SW 1271 (cell line): ENCODE data around the gene CORO1A.
"Not testable (repeated sequence)": the region's sequence is repeated elsewhere in the genome, so short reads cannot be mapped to it uniquely, and the experiment has no call there.

ENCODE experiments used
- DNase-seq, 2 experiments: peaks; one replicate each; lab custom pipeline; 2025; lab: John Stamatoyannopoulos, UW

The CORO1A gene

DNA sequence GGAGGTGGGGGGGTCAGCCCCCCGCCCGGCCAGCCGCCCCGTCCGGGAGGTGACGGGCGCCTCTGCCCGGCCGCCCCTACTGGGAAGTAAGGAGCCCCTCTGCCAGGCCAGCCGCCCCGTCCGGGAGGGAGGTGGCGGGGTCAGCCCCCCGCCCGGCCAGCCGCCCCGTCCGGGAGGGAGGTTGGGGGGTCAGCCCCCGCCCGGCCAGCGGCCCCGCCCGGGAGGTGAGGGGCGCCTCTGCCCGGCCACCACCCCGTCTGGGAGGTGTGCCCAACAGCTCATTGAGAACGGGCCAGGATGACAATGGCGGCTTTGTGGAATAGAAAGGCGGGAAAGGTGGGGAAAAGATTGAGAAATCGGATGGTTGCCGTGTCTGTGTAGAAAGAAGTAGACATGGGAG is 13.3 kb upstream of the CORO1A start:
- not testable (repeated sequence) for DNase-seq

GRCh38 chr16:30173054-30173453 is 10.3 kb upstream of the CORO1A start:
- no peak for DNase-seq

GRCh38 chr16:30176876-30177275 is 6.5 kb upstream of the CORO1A start:
- not testable (repeated sequence) for DNase-seq

- DNase-seq: no peak
Observed at GRCh38 chr16:30179195-30179594, 4.2 kb upstream of the CORO1A start.

DNA sequence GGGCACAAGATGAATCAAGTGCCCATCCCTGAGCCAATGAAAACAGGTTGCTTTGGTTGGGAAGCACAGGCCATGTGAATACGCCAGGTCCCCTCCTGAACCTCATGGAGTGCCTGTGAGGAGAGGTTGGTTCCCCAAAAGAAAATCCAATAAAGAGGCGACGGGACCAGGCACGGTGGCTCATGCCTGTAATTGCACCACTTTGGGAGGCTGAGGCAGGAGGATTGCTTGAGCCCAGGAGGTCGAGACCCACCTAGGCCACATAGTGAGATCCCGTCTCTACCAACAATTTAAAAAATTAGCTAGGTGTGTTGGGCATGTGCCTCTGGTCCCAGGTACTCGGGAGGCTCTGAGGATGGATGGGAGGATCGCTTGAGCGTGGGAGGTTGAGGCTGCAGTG is 3.5 kb upstream of the CORO1A start:
- DNase-seq: no peak

DNA sequence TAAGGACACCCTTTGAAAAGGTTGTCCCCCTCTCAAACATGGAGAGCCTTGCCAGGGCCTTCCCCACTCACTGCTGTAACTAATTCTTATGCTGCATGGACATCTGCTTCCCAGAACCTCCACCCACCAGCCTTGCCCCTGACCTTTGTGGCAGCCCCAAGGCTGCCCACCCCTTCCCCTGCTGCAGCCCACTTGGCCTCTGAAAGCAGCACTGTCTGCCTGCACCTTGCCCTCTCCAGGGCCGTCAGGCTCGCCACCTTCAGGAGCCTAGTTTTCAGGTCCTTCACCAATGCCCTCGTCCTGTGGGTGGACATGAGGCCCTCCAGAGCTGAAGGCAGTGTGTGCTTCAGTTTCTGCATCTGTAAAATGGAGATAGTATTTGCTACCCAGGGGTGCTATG is 2.7 kb upstream of the CORO1A start:
- no peak for DNase-seq

- DNase-seq: no peak
Observed at GRCh38 chr16:30184096-30184890, 891 bp downstream of the CORO1A start.

GRCh38 chr16:30184891-30185682 is 1.7 kb downstream of the CORO1A start:
- DNase-seq: no peak

GRCh38 chr16:30185683-30186421 is 2.5 kb downstream of the CORO1A start:
- no peak for DNase-seq

- no peak for DNase-seq
Observed at GRCh38 chr16:30186444-30186781, 3.0 kb downstream of the CORO1A start.

- DNase-seq: no peak
Observed at GRCh38 chr16:30186782-30187555, 3.6 kb downstream of the CORO1A start.

DNA sequence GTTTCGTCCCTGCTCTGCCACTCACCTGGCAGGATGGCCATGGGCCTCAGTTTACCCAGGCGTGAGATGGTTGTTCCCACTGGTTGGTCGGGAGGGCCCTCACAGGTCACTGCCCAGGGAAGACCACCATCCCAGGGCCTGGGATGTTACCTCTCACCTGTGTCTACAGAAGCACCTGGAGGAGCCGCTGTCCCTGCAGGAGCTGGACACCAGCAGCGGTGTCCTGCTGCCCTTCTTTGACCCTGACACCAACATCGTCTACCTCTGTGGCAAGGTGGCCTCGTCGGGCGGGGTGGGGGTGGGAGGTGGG is 4.1 kb downstream of the CORO1A start:
- no peak for DNase-seq

GRCh38 chr16:30187971-30188561 is 4.7 kb downstream of the CORO1A start:
- DNase-seq: no peak

GRCh38 chr16:30191158-30191557 is 7.8 kb downstream of the CORO1A start:
- DNase-seq: not testable (repeated sequence)

GRCh38 chr16:30193098-30193497 is 9.7 kb downstream of the CORO1A start:
- DNase-seq: not testable (repeated sequence)

- not testable (repeated sequence) for DNase-seq
Observed at GRCh38 chr16:30193615-30194014, 10.2 kb downstream of the CORO1A start, which contains the start of the genes BOLA2B and SLX1A. TSS of gene BOLA2B (minus strand) at chr16:30193666. CDS start at chr16:30193595, 71 bp downstream. TSS of gene SLX1A (plus strand) at chr16:30193875. CDS start at chr16:30194085, 210 bp downstream.

DNA sequence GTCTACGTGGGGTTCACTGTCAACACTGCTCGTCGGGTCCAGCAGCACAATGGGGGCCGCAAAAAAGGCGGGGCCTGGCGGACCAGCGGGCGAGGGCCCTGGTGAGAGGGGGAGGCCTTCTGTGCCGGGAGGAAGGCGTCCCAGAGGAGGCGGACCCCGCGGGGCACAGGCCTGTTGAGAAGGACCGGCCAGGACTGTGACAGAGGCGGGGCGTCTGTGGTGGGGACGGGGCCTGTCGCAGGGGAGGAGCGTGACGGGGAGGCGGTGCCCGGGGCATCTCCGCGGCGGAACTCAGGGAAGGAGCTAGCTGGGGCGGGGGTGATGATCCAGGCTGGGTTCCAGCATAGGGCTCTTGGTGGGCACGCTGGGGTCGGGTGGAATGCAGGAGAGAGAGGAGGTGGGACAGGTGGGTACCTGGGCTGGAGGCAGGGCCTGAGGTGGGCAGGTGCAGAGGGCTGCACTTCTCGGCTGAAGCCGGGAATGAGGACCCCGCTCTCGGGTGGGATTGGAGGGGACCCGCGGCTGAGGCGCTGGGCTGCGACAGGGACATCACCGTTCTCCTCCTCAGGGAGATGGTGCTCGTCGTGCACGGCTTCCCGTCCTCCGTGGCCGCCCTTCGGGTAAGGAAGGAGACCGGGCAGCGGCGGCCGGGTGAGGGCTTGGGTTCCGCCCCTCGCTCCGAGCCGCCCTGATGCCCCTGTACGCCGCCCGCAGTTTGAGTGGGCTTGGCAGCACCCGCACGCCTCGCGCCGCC is 10.9 kb downstream of the CORO1A start:
- DNase-seq: not testable (repeated sequence)

DNA sequence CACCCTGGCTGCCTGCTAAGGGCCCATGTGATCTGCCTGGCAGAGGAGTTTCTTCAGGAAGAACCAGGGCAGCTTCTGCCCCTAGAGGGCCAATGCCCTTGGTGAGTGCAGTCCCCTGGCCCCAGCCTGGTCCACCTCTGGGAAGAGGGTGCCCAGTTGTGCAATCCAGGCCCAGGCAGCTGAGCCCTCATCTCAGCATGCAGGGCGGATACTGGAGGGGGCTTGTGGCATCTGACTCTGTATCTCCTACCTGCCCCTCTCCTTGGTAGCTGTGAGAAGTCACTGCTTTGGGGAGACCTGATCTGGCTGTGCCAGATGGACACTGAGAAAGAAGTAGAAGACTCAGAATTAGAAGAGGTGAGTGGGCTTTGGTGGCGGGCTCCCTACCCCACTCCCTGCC is 13.6 kb downstream of the CORO1A start:
- not testable (repeated sequence) for DNase-seq

GRCh38 chr16:30199049-30199448 is 15.6 kb downstream of the CORO1A start, which contains the start of gene SULT1A3:
TSS of gene SULT1A3 (plus strand) at chr16:30199255. CDS start at chr16:30200729, 1,474 bp downstream.
- not testable (repeated sequence) for DNase-seq

GRCh38 chr16:30199608-30200343 is 16.4 kb downstream of the CORO1A start:
- DNase-seq: not testable (repeated sequence)
